ENCODE measurements around the gene KCTD2.
"Not testable (repeated sequence)": the region's sequence is repeated elsewhere in the genome, so short reads cannot be mapped to it uniquely, and the experiment has no call there.

Gene KCTD2, protein sequence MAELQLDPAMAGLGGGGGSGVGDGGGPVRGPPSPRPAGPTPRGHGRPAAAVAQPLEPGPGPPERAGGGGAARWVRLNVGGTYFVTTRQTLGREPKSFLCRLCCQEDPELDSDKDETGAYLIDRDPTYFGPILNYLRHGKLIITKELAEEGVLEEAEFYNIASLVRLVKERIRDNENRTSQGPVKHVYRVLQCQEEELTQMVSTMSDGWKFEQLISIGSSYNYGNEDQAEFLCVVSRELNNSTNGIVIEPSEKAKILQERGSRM

DNA sequence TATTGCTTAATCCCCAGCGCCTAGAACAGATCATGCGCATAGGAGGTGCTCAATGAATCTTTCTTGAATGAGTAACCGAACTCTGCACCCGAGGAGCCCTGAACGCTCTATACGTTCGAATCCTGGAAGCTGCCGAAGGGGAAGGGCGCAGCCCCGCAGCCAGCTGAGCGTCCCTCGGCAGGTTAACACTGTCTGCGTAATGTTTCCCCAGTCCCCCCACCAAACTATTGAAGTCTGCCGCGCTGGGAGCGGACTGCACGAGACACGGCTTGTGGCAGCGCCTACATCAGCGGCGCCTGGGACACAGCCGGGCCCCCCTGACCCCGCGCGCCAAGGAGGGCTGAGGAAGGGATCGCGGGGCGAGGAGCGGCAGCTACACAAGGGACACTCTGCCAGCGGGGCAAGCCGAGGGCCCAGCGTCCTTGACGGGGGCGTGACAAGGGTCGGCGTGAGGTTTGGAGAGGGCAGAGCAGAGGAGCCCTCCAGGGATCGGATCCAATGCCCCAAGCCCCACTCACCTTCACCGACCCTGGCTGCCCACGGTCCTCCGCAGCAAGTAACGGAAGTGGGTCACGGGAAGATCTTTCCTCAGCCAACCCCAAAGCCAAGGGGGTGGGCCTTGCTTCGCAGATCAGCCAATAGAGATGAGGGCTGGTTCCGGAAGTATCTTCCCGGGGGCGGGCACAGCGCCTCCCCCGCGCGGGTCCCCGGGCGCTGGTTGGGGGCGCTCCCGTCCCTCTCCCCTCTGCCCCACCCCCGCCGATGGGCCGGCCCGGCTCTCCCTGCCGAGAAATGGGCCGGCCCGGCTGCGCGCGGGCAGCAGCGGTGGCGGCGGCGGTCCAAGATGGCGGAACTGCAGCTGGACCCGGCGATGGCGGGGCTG is at the start of gene KCTD2, which contains the start of gene ATP5PD:
Gene KCTD2 (plus strand): TSS at position 819 of the 883 bp plus-strand sequence. CDS start 26 bp downstream, at position 845.
Gene ATP5PD (minus strand): TSS at position 563 of the 883 bp plus-strand sequence. CDS start 4,319 bp downstream, outside the sequence.
- DNase-seq (ENCODE audit: low spot score) = peak; percentile 94

DNA sequence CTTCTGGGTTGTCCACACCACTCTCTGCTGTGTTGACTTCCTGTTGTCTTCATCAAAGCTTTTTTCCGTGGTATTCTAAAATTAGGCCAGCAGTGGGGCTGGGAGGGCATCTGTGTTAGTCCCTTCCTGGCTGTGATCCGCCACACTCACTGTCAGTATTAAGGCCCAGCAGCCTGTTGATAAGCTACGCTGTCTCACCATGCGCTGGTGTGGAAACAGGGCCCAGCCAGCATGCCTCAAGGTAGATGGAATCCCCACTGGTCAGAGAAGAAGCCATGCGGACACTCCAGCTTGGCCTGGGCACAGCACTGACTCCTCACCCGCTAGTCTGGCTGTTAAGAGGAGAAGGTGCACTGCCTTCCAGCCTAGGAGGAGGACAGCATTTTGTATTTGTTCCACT is 48.2 kb upstream of the KCTD2 start:
- DNase-seq (ENCODE audit: low spot score) = no peak

DNA sequence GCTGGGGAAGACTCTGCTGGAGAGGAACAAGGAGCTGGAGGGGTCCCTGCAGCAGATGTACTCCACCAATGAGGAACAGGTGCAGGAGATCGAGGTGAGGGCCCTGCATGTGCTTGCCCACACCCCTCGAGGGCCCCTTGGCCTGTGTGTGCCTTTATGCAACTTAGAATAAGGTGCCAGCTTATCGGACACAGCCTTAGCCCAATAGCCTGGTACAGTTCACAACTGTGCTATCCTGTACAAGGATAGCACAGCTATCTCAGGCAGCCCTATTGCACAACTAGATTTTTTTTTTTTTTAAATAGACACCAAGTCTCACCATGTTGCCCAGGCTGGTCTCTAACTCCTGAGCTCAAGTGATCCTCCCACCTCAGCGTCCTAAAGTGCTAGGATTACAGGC is 47.5 kb upstream of the KCTD2 start:
- no peak for DNase-seq (ENCODE audit: low spot score)

DNA sequence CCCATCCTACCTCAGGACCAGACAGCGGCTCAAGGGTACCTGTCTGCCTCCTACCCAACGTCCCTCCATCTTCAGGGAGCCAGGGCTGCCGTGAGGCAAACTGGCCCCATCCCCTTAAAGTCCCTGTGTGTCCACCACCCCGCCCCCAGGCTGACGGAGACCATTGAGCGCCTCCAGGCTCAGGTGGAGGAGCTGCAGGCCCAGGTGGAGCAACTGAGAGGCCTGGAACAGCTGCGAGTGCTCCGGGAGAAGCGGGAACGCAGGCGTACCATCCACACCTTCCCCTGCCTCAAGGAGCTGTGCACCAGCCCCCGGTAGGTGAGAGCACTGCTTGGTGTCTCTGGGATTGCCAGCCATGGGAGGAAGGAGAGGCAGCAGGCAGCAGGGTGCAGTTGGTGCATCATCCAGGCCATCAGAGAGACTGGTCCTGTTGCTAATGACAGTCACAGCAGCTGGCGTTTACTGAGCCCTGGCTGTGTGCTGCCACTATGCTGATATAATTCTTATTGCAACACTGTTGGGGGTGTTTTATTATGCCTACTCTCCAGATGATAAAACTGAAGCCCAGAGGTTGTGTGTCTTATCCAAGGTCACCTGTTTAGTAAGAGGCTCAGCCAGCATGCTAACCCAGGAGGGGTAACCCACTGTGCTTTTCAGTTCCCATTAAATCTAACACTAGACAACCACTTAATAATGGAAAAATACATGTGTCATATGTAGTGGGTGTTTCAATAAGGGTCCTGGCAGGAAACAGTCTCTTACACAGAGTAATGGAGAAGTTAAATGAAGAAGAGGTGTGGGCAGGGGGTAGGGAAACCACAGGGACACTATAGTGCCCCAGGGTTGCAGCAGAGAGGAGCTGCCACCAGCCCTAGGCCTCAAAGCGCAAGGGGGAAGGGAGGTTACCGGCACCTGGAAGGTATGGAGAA is 44.8 kb upstream of the KCTD2 start:
- DNase-seq (ENCODE audit: low spot score) = no peak

DNA sequence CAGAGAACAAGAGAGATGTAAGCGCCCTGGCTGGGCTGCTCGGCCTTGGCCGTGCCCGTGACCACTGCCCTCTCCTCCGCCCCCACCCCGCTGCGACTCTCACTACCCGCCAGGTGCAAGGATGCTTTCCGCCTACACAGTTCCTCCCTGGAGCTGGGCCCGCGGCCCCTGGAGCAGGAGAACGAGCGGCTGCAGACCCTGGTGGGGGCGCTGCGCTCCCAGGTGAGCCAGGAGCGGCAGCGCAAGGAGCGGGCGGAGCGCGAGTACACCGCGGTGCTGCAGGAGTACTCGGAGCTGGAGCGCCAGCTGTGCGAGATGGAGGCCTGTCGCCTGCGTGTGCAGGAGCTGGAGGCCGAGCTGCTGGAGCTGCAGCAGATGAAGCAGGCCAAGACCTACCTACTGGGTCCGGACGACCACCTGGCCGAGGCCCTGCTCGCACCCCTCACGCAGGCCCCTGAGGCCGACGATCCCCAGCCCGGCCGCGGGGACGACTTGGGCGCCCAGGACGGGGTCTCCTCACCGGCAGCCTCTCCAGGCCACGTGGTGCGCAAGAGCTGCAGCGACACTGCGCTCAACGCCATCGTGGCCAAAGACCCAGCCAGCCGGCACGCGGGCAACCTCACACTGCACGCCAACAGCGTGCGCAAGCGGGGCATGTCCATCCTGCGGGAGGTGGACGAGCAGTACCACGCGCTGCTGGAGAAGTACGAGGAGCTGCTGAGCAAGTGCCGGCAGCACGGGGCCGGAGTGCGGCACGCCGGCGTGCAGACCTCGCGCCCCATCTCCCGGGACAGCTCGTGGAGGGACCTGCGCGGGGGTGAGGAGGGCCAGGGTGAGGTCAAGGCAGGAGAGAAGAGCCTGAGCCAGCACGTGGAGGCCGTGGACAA is 43.7 kb upstream of the KCTD2 start:
- DNase-seq (ENCODE audit: low spot score) = no peak

DNA sequence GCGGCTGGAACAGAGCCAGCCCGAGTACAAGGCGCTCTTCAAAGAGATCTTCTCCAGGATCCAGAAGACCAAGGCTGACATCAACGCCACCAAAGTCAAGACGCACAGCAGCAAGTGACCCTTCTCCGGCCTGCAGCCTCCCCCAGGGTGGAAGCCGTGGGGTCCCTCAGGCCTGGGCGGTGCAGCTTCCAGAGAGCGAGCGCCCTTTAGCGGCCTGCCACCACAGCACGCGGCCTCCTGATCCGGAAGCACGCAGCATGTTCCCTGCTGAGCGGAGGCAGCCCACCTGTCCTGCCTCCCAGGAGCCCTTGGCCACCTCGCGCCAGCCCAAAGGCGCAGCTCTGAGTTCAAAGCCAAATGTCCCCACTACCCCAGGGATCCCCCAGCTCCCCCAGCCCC is 43.1 kb upstream of the KCTD2 start:
- no peak for DNase-seq (ENCODE audit: low spot score)

DNA sequence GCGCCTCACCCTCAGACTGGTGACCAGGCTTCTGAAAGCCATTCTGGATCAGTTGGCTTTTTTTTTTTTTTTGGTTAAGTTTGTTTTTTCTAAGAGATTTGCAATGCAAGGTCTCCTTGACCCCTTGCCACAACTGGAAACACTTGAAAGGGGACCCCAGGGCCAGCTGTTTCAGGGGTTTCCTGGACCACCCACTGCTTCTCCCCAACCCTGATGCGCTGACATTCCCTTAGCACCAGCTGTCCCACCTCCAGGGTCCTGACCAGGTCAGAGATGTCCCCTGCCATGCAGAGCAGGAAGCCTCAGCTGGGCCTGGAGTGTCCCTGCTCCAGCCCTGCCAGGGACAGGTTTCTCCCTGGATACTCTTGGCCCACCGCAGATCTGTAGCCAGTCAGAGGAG is 42.7 kb upstream of the KCTD2 start:
- no peak for DNase-seq (ENCODE audit: low spot score)

DNA sequence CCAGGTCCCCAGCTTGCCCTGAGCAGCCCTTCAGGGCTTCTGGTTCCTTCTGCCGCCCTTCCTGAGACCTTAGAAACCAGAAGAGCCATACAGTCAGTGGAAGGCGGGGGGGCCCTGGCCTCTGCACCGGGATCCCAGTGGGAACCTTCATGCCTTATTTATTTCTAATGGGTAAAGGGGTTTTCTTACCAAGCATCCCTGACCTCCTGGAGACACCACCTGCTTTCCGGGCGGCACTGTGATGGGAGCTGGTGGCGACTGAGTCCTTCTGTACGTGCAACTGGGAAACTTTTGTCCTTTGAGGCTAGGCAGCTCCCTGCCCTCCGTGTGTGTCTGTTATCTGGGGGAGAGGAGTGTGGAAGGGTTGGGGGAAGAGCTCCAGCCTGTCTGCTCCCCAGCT is 41.7 kb upstream of the KCTD2 start:
- no peak for DNase-seq (ENCODE audit: low spot score)

DNA sequence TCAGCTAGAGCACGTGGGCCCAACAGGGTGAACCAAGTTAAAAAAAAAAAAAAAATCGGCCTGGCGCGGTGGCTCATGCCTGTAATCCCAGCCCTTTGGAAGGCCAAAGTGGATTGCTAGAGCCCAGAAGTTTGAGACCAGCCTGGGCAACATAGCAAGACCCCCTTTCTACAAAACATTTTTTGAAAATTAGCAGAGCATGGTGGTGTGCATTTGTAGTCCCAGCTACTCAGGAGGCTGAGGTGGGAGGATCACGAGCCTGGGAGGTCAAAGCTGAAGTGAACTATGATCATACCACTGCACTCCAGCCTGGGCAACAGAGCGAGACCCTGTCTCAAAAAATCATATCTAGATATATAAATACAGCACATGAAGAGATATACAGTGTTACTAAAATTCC is 40.9 kb upstream of the KCTD2 start:
- DNase-seq (ENCODE audit: low spot score) = not testable (repeated sequence)

DNA sequence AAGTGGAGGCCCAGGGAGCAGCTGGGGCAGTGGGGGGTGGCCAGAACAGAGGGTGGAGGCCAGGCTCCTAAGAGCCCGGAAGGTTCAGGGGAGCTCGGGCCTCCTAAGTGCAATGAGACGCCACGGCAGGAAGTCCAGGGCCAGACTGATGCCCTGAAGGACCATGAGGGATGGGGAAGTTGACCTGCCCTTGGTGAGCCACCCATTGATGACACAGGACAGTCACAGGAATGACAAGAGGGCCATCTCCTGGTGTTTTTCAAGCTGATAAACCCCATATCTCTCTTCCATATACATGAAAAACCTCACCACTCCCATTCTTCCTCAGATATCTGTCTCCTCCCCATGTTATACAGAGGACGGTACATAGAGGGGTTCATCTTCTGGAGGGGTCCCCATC is 40.4 kb upstream of the KCTD2 start:
- peak; percentile 34 for DNase-seq (ENCODE audit: low spot score)

DNA sequence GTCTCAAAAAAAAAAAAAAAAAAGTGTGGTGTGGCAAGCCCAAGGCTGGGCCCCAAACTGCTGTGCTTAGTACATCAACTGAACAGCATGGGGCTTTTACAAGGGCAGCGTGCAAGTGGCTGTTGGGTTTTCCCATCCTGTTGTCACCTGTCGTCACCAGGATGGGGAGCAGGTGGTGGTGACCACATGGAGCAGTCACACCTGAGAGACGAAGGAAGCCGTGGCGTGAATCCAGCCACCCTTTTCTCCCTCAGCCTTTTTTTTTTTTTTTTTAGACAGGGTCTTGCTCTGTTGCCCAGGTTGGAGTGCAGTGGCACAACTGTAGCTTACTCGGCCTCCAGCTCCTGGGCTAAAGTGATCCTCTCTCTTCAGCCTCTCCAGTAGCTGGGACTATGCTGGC is 38.7 kb upstream of the KCTD2 start:
- DNase-seq (ENCODE audit: low spot score) = no peak

DNA sequence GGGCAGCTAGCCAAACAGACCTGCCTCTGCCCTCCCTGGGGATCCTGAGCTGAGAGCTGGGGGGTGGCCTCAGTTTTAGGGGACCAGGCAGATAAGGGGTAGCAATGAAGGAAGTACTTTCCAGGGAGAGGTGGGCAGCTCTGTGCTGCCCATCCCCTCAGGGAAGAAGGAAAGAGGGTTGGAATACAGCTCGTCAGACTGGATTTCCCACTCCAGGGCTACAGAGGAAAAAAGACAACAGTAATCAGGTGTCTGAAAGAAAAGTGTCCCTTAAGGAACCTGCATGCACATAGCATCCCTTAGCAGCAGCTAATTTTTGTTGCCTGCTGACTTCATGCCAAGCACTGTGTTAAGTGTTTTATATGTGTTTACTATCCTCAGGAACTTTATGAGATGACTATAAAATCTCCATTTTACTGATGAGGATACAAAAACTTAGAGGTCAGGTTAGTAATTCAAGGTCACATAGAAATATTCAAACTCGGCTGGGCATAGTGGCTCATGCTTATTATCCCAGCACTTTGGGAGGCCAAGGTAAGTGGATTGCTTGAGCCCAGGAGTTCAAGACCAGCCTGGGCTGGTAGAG is 37.8 kb upstream of the KCTD2 start:
- DNase-seq (ENCODE audit: low spot score) = no peak

DNA sequence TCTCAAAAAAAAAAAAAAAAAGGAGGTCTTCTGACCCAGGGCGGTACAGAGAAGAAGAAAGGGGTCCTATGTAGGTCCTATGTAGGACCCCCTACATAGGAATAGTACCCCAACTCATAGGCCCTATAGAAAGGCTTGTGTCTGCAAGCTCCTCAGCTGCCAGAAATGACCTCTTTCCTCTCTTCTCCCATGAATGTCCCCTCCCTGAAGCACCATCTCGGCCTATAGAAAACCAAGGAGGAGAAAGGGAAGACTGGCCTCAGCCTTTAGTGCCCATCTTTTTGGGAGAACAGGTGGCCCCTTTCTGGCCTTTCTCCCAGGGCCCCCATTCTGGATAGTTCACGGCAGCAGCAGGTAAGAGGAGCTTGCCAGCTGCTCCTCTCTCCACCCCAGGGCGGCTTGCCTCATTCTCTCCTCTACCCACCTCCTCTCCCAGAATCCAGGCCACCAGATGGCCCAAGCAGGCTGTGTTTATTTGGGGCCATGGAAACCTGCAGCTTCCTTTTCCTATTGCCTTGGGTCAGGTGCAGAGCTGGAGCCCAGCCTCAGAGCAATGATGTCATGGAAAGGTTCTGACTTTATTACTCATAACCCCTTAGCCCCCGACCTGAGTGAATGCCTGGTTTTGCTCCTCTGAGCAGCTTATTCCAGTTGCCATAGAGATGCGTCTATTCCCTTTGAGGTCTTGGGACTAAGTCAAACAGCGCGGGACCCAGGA is 36.2 kb upstream of the KCTD2 start:
- DNase-seq (ENCODE audit: low spot score) = no peak

DNA sequence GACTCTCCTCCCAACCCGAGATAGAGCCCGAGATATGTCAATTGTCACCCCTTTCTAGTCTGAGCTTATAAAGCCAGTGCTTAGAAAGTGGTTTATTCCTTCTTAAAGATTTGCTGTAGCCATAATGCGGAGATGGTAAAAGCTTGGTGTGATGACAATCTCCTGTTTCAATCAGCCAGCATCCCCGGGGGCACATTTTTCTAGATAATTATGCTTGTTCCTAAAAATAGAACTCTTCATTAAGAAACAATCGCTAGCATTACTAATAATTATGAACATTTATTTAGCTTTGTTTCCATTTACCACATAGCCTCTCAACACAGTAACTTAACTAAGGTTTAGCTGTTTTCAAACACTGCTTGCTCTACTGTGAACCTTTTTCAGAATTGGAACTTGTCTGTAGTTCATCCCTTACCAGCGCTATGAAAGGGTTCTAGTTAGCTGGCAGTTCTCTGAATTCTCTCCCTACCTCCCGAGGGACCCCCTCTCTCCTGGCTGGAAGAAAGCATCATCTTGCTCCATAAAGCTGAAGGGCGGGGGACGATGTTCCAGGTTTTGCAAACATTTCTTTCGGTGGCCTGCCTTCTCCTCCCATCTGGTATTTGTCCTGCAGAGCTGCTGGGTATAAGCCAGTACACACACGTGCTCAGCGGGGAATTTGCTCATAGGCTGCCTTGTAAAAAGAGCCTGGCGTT is 35.5 kb upstream of the KCTD2 start:
- no peak for DNase-seq (ENCODE audit: low spot score)

DNA sequence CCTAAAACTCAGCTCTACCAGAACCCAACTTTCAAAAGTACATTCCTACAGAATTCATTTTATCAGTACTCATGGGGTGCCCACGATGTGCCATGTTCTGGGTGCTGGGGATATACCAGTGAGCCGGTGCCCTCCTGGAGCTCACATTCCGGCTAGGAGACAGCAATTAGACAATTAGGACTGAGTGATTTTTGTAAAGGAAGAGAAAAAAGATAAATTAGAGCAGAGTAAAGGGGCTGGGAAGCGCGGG is 35.0 kb upstream of the KCTD2 start:
- no peak for DNase-seq (ENCODE audit: low spot score)

DNA sequence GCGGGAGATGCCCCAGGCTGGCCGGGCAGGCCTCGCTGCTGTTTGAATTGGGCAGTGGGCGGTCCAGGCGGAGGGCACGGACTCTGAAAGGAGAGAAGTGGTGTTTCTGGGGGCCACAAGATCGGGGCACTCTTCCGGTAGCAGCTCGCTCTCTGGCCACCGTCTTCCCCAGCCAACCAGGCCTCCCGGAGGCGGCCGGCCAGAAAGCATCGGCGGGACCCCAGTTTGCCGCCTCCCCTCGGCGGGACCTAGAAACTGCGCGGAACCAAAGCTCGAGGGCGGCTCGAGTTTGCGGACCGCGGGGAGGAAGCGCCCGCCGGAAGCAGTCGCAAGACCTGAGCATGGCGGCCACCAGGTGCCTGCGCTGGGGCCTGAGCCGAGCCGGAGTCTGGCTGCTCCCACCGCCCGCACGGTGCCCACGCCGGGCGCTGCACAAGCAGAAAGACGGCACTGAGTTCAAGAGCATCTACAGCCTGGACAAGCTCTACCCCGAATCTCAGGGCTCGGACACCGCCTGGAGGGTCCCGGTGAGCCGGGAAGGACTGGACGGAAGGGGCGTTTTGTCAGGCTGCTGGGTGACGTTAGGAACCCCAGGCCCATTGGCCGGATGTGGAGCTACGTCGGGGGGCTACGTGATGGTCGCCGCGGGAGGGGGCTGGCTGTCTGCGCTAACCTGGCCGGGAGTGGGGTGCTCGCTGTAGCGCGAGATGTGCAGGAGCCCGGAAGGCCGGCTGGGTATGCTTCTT is 34.5 kb upstream of the KCTD2 start, which contains the start of gene MRPL58:
Gene MRPL58 (plus strand): TSS at position 325 of the 746 bp plus-strand sequence. CDS start 17 bp downstream, at position 342.
- peak; percentile 65 for DNase-seq (ENCODE audit: low spot score)

DNA sequence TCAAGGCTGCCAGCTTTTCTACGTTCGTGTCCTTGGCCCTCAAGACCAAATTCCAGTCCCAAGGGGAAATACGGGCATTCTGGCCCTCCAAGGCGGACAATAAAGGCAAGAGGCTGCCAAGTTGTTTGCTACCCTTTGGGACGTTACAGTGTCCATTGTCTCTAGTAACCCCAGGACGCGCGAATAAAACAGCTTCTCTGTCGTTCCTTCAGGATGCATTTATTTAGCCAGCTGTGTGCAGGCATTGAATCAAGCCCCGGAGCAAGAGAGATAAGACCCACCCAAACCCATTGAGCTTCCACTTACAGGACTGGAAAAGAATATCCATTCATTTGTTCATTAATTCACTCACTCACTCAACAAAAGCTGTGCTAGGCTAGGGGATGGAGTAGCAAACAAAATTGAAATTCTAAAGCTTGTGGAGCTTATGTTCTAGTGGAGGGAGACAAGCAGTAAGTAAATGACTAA is 33.9 kb upstream of the KCTD2 start:
- DNase-seq (ENCODE audit: low spot score) = no peak

DNA sequence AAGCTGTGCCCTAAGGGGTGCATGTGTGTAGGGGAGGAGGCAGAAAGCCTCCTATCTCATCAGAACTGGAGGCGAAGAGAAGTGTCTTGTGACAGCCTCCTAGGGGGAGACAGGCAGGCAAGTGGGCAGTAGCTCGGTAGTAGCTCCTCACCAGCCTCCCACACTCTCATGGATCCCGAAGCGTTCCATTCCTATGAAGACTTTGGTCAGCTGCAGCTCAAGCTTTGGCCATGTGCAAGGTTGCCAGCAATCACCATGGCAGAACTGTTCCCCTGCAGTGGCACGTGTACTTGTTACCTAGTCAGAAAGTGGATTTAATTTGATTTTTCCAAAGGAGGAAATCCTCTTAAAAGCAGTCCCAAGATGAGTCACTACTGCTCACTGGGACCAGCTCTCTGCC is 27.9 kb upstream of the KCTD2 start:
- DNase-seq (ENCODE audit: low spot score) = no peak

DNA sequence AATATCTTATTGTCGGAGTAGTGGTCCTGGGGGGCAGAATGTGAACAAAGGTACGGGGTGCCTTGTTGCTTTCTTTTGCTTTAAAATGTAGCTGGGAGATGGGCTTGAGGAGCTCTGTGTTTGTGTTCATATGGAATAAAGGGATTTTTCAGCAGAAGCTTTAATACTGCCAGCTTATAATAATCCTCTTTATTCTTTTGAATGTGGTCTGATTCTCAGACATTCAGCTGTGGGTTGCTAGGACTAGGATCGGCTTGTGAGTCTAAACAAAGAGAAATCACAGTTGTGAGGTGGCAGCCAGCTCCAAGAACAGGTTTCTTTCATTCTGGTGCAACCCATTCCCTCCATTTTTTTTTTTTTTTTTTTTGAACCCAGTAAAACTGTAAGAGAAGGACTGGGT is 27.3 kb upstream of the KCTD2 start:
- no peak for DNase-seq (ENCODE audit: low spot score)
